HG03354 (cell line): Measurements from ENCODE around the gene ZBTB49.
A peak's percentile ranks its signal among the peaks of the same experiment; 100 is the strongest.

Experiments
- ATAC-seq: cut with Tn5 transposase; IDR thresholded peaks from one replicate; pipeline ENCODE4 v1.9.1; 2021; ENCODE audit warnings: mild to moderate bottlenecking; ENCODE audit not compliant: unreplicated experiment, poor library complexity, severe bottlenecking

ZBTB49 gene

DNA sequence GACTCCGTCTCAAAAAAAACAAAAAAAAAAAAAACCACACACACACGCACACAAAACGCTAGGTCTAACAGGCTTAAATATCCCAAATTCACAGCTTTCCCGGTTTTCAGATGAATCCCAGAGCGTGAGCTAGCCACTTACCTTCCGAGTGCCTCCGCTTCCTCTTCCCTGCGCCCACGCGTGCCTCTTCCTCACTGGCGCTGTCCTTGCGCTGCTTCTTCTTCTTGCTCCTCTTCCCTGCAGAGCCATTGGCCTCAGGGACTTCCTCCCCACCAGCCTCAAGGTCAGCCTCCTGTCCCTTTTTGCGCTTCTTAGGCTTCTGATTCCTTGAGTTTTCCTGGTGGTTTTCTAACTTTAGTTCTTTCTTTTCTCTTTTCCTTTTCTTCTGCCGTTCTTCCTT is 15.8 kb upstream of the ZBTB49 start:
- ATAC-seq = no peak

DNA sequence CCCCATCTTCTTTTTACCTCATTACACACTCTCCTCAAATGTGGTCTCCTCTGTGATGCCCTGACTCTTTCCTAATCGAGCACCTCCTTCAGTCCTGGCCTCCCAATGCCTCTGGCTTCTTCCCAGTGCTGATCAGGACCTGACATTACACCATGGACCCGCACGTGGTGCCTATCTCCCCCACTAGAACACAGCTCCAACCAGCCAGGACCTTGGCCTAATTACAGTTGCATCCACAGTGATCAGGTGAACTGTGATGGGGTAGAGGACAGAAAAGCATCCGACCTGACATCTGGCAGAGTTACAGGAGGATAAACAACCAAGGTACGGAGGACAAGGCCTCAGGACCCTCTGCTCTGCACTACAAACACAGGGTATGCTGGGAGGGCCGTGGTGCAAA is 12.5 kb upstream of the ZBTB49 start:
- no peak for ATAC-seq

DNA sequence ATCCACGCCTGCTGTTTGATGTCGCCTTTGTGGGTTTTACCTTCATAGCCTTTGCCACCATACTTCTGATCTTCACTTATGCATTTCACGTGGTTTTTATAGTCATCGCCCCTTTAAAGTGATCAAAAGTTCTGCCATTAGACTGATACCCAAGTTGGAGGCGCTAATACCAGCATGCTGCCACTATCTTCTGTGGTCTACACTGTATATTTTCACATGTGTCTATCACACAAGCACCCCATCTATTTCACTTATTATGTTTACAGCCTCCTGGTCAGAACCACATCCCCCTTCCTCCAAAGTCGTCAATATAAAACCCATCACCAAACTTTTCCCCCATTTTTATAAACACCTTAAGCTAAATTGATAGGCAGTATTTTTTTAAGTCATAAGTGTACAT is 8.3 kb upstream of the ZBTB49 start:
- ATAC-seq = no peak

- no peak for ATAC-seq
Measured at GRCh38 chr4:4284827-4285618, 5.0 kb upstream of the ZBTB49 start.

GRCh38 chr4:4288098-4288497 is 2.0 kb upstream of the ZBTB49 start:
- no peak for ATAC-seq

- ATAC-seq = no peak
Measured at GRCh38 chr4:4289055-4289454, 996 bp upstream of the ZBTB49 start.

- peak; percentile 17 for ATAC-seq
Measured at GRCh38 chr4:4289597-4289940, 482 bp upstream of the ZBTB49 start.

DNA sequence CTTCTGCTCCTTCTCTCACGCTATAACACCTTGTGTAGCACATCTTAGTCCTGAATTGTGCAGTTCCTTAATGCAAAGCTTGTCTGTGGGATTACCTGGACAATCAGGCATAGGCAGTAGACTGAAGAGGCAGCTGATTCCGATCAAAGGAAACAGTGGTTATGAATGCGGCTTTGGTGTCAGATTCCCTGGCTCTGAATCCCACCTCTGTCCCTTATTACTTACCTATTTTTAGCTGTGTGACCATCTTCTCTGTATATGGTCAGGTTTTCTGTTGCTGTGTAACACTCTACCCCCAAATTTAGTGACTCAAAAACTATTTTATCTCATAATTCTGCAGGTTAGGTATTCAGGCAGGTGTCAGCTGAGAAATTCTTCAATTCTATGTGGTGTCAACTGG is 3.2 kb downstream of the ZBTB49 start:
- no peak for ATAC-seq

- no peak for ATAC-seq
Measured at GRCh38 chr4:4296283-4296846, 6.3 kb downstream of the ZBTB49 start.

- no peak for ATAC-seq
Measured at GRCh38 chr4:4299006-4299405, 9.0 kb downstream of the ZBTB49 start.

DNA sequence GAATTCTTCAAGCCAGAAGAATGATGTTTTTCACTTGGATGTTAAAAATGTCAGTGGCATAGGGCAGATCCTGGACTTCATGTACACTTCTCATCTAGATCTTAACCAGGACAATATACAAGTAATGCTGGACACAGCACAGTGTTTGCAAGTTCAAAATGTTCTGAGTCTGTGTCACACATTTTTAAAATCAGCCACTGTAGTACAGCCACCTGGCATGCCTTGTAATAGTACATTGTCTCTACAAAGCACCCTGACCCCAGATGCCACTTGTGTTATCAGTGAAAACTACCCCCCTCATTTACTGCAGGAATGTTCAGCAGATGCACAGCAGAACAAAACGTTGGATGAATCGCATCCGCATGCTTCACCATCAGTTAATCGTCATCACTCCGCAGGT is 11.9 kb downstream of the ZBTB49 start:
- no peak for ATAC-seq

DNA sequence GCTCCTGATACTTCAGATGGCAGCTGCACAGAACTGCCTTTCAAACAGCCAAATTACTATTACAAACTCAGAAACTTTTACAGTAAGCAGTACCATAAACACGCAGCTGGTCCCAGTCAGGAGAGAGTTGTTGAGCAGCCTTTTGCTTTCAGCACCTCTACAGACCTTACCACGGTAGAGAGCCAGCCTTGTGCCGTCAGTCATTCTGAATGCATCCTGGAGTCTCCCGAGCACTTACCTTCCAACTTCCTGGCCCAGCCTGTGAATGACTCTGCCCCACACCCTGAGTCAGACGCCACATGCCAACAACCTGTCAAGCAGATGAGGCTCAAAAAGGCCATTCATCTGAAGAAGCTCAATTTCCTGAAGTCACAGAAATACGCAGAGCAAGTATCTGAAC is 12.4 kb downstream of the ZBTB49 start:
- no peak for ATAC-seq

- ATAC-seq = no peak
Measured at GRCh38 chr4:4306920-4307319, 16.9 kb downstream of the ZBTB49 start.

GRCh38 chr4:4308800-4309441 is 18.9 kb downstream of the ZBTB49 start:
- ATAC-seq = no peak

DNA sequence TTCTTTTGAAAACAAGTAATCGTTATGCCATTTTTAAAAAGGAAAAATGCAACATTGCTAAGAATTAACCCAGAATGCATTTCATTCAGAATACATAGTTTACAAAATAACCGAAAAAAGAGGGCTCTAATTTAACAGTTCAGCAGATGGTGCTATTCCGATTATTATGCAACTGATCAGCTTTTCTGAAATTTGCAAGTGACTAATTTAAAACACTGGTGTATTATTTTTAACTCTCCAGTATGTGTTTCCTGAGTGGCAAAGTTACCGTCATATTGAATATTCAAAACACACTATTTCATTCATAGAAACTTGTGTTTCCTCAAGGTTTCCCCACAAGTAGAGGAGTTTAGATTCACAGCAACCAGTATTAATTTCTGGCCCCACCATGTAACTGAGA is 21.1 kb downstream of the ZBTB49 start:
- ATAC-seq = no peak

GRCh38 chr4:4315461-4316149 is 25.6 kb downstream of the ZBTB49 start:
- ATAC-seq = no peak

GRCh38 chr4:4316150-4316495 is 26.1 kb downstream of the ZBTB49 start:
- ATAC-seq = no peak

DNA sequence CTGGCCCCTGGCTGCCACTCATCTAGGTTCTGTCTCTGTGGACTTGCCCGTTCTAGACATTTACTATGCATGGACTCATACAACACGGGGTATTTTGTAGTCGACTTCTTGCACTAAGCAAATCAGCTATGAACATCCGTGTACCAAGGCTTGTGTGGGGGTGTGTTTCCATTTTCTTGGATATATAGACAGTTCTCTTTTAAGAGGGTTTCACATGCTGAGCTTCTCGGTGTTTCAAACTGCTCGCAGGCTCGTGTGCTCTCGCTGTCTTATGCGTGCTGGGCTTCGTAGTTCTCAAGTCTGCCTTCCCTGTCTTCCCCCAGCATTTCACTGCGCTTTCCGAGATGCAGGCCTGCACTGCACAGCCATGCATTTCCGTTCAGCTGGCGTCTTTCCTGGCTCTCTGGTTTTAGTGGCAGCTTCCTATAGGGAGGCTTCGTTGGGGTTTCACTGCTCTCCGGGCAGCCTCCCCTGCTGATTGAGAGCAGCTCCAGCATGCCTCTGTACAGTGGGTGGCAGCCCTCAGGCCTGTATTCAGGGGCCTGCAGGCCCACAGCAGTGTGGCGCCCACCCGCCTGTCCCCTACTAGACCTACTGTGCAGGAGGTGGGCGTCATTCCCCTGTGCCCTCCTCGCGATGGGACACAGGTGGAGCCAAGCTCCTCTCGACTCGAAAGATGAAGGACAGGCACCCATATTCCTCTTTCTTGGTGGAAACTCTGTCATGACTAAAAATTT is 27.6 kb downstream of the ZBTB49 start:
- ATAC-seq = no peak

GRCh38 chr4:4320528-4320927 is 30.5 kb downstream of the ZBTB49 start:
- no peak for ATAC-seq
